Head of caudate nucleus (tissue), 42 donors: ENCODE results near the gene SH3TC1.
A peak's percentile ranks its signal among the peaks of the same experiment; 100 is the strongest.

Experiments
- DNase-seq, 42 donors: peaks; one replicate each; pipeline versions ENCODE4 v3.0.0 to v3.0.0-alpha.2; 2020 to 2021; ENCODE audit warnings: mixed read lengths in 7 of 42
- intact Hi-C: fragments of 100-400 bp; cut with DNase I; formaldehyde crosslinking; loops from one replicate; pipeline ENCODE4 v1.15.0; 2022

The SH3TC1 gene

DNA sequence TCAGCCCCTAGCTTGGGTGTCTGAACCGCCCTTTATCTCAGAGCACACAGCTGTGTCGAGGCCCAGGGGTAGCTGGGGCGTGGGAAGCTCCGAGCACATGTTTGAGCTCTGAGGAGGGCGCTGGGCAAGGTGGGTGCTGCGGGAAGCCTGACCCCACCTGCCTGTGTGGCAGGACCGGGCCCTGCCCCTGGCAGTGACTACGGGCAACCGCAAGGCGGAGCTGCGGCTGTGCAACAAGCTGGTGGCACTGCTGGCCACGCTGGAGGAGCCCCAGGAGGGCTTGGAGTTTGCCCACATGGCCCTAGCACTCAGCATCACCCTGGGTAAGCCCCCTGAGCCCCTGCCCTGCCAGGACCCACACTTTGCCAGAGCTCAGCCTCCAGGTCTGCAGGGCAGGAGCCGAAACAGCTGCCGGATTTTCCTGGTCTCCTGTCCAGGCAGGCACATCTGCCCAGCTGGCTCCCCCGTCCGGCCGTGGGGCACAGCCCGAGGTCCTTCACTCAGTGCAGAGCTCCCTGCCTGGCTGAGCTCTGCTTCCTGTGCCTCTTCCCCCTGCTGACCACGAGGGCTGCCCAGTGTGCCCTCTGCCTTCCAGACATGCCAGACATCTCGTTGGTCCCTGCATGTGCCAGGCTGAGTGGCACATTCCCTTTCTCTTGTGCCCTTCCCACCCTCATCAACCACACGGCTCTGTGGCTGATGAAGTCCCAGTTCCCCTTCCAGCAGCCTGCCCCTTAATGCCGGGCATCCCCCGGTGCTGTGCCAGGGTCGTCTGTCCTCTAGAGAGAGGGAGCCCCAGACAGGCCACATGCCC lies 37.2 kb downstream of the SH3TC1 start:
- intact Hi-C loops = no loop called here
- no peak for DNase-seq

- no peak for DNase-seq
- intact Hi-C loops = no loop called here
Measured at GRCh38 chr4:8236920-8237195, 37.8 kb downstream of the SH3TC1 start.

GRCh38 chr4:8237256-8237989 lies 38.3 kb downstream of the SH3TC1 start:
- intact Hi-C loops = no loop called here
- DNase-seq = no peak

- intact Hi-C loops = no loop called here
- no peak for DNase-seq
Measured at GRCh38 chr4:8238036-8238511, 39.0 kb downstream of the SH3TC1 start.

DNA sequence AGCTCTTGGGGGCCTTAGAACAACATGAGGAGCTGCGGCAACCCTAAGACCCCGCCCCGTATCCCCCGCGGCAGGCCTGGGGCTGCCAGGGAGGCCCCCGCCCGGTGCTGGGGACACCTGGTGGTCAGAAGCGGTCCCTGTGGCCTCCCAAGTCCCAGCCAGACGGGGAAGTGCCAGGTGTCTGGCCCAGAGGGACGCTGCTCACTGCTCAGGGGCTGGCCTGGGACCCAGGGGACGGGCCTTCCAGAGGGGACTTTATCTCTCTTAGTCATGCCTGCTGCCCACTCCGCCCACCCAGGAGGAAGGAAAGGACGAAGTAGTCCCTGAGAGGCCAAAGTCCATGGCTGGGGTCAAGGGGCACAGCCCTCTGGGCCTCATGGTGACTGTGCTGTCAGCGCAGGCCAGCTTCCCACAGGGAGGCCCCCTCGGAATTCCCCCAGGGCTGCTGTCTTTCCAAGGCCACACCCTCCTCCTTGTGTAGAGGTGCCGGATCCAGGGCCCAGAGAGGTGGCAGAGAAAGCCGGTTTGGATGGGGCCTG lies 39.5 kb downstream of the SH3TC1 start:
- no peak for DNase-seq
- intact Hi-C loops = no loop called here

- DNase-seq = no peak
- intact Hi-C loops = no loop called here
Measured at GRCh38 chr4:8239226-8239625, 40.1 kb downstream of the SH3TC1 start.

DNA sequence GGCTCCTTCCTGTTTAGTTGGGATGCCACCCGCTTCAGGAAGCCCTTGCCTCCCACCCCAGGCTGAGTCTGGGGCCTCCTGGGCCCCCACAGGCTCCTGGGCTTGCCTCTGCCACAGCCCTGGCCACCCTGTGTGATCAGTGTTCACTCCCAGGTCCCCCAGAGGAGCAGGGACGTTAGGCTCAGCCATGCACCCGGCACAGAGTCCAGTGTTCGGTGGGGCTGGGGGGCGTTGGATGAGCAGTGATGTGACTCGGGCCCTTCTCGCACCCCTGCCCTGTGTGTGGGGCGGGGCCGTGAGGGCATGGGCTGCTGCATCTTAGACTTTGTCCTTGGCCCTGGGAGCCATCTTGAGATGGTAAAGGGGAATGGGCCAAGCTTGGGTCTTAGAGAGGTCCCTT lies 40.6 kb downstream of the SH3TC1 start:
- intact Hi-C loops = no loop called here
- DNase-seq = no peak

- DNase-seq = no peak
- intact Hi-C loops = no loop called here
Measured at GRCh38 chr4:8240211-8241041, 41.3 kb downstream of the SH3TC1 start.

- intact Hi-C loops = no loop called here
- no peak for DNase-seq
Measured at GRCh38 chr4:8241211-8241779, 42.2 kb downstream of the SH3TC1 start.

- peak; percentile 75 to 94 (median 86) for DNase-seq
- intact Hi-C loops = loop anchor here (2.0 kb wide), 1 partner anchor 161 kb away; no protein-coding TSS in a partner anchor
Measured at GRCh38 chr4:8241895-8242696, 43.0 kb downstream of the SH3TC1 start.

DNA sequence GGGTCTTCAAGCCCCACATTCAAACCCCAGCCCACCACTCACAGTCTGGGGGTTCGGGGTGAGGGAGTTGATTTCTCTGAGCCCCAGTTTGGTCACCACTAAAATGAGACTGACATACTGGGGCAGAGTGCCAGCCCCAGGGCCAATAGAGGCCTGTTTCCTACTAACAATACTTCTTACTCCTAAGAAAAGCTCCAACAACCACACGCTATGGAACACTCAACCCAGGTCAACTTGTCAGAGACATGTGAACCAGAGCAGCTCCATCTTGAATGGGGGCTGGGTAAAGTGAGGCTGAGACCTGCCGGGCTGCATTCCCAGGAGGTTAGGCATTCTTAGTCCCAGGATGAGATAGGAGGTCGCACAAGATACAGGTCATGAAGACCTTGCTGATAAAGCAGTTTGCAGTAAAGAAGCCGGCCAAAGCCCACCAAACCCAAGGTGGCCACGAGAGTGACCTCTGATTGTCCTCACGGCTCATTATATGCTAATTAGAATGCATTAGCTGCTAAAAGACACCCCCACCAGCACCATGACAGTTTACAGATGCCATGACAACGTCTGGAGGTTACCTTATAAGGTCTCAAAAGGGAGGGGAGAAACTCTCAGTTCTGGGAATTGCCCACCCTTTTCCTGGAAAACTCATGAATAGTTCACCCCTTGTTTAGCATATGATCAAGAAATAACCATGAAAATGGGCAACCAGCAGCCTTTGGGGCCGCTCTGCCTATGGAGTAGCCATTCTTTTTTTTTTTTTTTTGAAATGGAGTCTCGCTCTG lies 43.9 kb downstream of the SH3TC1 start:
- intact Hi-C loops = loop anchor here (2.0 kb wide), 1 partner anchor 160 kb away; no protein-coding TSS in a partner anchor
- no peak for DNase-seq

GRCh38 chr4:8244001-8244757 lies 45.1 kb downstream of the SH3TC1 start:
- no peak for DNase-seq
- intact Hi-C loops = no loop called here

DNA sequence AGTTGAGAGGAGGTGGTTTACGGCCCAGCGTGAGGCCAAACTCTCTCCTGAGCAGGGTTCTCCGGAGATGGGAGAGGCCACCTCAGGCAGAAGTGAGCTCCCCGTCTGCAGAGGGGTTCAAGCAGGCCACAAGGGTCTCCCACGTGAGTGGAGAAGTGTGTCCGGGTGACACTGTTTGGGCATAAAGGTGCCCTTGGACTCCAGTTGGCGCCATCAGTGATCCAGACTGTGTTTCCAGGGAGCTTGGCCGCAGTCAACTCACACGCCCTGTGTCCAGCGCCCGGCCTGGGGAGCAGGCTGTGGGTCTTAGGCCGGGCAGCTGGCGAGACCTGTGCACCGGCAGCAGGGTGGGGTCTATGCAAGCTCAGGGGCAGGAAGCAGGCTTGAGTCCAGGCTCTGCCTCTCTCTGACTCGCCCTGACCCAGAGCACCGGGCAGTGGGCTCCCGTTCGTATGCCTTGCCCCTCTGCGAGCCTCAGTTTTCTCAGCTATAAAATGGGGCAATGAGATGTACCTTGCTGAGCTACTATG lies 45.9 kb downstream of the SH3TC1 start:
- intact Hi-C loops = no loop called here
- no peak for DNase-seq

- no peak for DNase-seq
- intact Hi-C loops = no loop called here
Measured at GRCh38 chr4:8245884-8246833, 47.1 kb downstream of the SH3TC1 start.
